ENCODE data around the gene CEP41.

Gene CEP41

DNA sequence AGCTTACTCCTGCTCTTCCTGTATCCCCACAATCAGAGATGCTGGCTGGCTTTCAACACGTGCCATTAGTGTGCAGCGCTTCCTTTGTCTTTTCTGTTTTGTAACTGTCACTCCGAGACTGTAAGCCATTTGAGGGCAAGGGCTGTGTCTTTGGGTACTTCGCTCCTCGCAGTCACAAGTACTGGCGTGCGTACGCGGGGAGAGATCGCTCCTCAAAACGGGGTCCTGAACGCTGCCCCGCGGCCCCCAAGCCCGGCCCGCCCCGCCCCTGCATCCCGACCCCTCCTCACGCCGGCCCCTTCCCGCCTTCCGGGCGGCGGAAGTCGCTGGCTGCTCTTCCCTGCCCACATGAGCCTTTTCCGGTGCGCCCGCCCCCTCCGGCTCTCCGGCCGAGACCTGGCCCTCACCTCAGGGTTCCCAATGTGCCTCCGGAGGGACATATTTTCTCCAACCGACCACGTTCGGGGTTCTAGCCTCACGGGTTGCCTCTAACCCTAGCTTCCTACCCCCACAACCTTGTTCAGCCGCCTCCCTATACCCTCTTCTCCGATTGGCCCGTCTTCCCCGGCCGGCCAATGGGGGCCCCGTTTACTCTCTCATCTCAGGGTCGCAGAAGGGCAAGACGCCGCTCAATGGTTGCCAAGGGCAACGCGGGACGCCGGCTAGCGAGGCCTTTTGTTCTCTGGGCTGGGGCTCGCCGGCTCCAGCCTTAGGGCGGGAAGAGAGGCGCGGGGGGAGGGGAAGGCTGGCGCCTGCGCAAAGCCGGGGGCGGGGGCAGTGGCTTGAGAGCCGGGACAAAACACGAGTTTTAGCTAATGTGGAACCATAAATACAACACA, at the start of gene CEP41:
CEP41 (minus strand) TSS at position 490 of the 839 bp plus-strand sequence; CDS start at position 440, 50 bp downstream.
- Histone ChIP-seq H3F3A (ENCODE audit: insufficient read depth, low read length) (0 out of 2 replicates have a peak, but pooled peaks cover 5% of the 10 kb centered on the region), H3K9me3 (replicated peaks; ENCODE audit: insufficient read depth, low read length) (no peaks in the 10 kb centered on the region), H2AFZ (ENCODE audit: low read length) (peak within 1 kb of the TSS; percentile 96), H3K9me2 (replicated peaks; ENCODE audit: insufficient read depth, low read length) (no peaks in the 10 kb centered on the region), H3K9ac (ENCODE audit: low read length) (peak within 1 kb of the TSS; percentile 75), H3K27ac (ENCODE audit: low read length) (peak within 1 kb of the TSS; percentile 61; the same call in 1 of the 2 replicates), H4K20me1 (ENCODE audit: insufficient read depth, low read length) (no peaks in the 10 kb centered on the region), H3K4me2 (ENCODE audit: low read depth, low read length) (peak within 1 kb of the TSS; percentile 85), H3K4me1 (ENCODE audit: low read length) (peaks cover 9% of the 10 kb centered on the region), H3K79me2 (ENCODE audit: low read length) (no peaks in the 10 kb centered on the region), H3K36me3 (replicated peaks; ENCODE audit: insufficient read depth, low read length) (no peaks in the 10 kb centered on the region), H3K27me3 (replicated peaks; ENCODE audit: insufficient read depth, low read length) (no peaks in the 10 kb centered on the region), H3K4me3 (ENCODE audit: low read length) (peak within 1 kb of the TSS; percentile 78)
- DNase-seq, result peak; percentile 99
- TF ChIP-seq, protein P1, sequence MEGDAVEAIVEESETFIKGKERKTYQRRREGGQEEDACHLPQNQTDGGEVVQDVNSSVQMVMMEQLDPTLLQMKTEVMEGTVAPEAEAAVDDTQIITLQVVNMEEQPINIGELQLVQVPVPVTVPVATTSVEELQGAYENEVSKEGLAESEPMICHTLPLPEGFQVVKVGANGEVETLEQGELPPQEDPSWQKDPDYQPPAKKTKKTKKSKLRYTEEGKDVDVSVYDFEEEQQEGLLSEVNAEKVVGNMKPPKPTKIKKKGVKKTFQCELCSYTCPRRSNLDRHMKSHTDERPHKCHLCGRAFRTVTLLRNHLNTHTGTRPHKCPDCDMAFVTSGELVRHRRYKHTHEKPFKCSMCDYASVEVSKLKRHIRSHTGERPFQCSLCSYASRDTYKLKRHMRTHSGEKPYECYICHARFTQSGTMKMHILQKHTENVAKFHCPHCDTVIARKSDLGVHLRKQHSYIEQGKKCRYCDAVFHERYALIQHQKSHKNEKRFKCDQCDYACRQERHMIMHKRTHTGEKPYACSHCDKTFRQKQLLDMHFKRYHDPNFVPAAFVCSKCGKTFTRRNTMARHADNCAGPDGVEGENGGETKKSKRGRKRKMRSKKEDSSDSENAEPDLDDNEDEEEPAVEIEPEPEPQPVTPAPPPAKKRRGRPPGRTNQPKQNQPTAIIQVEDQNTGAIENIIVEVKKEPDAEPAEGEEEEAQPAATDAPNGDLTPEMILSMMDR (IDR thresholded peaks at IDR 0.05; ENCODE audit: low read length), result no peak
- TF ChIP-seq EZH2 (optimal IDR thresholded peaks at IDR 0.05; ENCODE audit: low read depth, low read length), result no peak
- TF ChIP-seq EZH2phosphoT487 (IDR thresholded peaks at IDR 0.05; ENCODE audit: low read length), result no peak

- TF ChIP-seq EZH2phosphoT487 (IDR thresholded peaks at IDR 0.05; ENCODE audit: low read length) (no peak), EZH2 (optimal IDR thresholded peaks at IDR 0.05; ENCODE audit: low read depth, low read length) (no peak)
- TF ChIP-seq, protein P1 (IDR thresholded peaks at IDR 0.05; ENCODE audit: low read length), result no peak
- Histone ChIP-seq H3K36me3 (replicated peaks; ENCODE audit: insufficient read depth, low read length) (no peaks in the 10 kb centered on the region), H3K27me3 (replicated peaks; ENCODE audit: insufficient read depth, low read length) (peaks cover 11% of the 10 kb centered on the region), H3K4me1 (ENCODE audit: low read length) (peaks cover 5% of the 10 kb centered on the region), H3K9me3 (replicated peaks; ENCODE audit: insufficient read depth, low read length) (0 out of 2 replicates have a peak, but pooled peaks cover 6% of the 10 kb centered on the region), H3K4me3 (ENCODE audit: low read length) (0 out of 2 replicates have a peak overlapping the region, but pooled peaks have one; percentile 39), H3K9ac (ENCODE audit: low read length) (no peak overlapping the region), H3F3A (ENCODE audit: insufficient read depth, low read length) (0 out of 2 replicates have a peak, but pooled peaks cover 5% of the 10 kb centered on the region), H2AFZ (ENCODE audit: low read length) (no peak overlapping the region), H3K27ac (ENCODE audit: low read length) (no peak overlapping the region), H3K9me2 (replicated peaks; ENCODE audit: insufficient read depth, low read length) (no peaks in the 10 kb centered on the region), H3K4me2 (ENCODE audit: low read depth, low read length) (peak overlapping the region; percentile 71; the same call in 1 of the 2 replicates), H3K79me2 (ENCODE audit: low read length) (no peaks in the 10 kb centered on the region), H4K20me1 (ENCODE audit: insufficient read depth, low read length) (no peaks in the 10 kb centered on the region)
- no peak for DNase-seq
These were observed 49.5 kb upstream of the CEP41 start for GRCh38 chr7:130490311-130490791.

- no peaks in the 10 kb centered on the region for H4K20me1 ChIP-seq (ENCODE audit: insufficient read depth, low read length)
- H3K9me3 ChIP-seq (replicated peaks; ENCODE audit: insufficient read depth, low read length), result 0 out of 2 replicates have a peak, but pooled peaks cover 6% of the 10 kb centered on the region
- 0 out of 2 replicates have a peak, but pooled peaks cover 5% of the 10 kb centered on the region for H3F3A ChIP-seq (ENCODE audit: insufficient read depth, low read length)
- no peak overlapping the region for H2AFZ ChIP-seq (ENCODE audit: low read length)
- no peak overlapping the region for H3K4me2 ChIP-seq (ENCODE audit: low read depth, low read length)
- no peak overlapping the region for H3K9ac ChIP-seq (ENCODE audit: low read length)
- no peak overlapping the region for H3K4me3 ChIP-seq (ENCODE audit: low read length)
- no peaks in the 10 kb centered on the region for H3K79me2 ChIP-seq (ENCODE audit: low read length)
- peaks cover 11% of the 10 kb centered on the region for H3K27me3 ChIP-seq (replicated peaks; ENCODE audit: insufficient read depth, low read length)
- H3K36me3 ChIP-seq (replicated peaks; ENCODE audit: insufficient read depth, low read length), result no peaks in the 10 kb centered on the region
- H3K9me2 ChIP-seq (replicated peaks; ENCODE audit: insufficient read depth, low read length), result no peaks in the 10 kb centered on the region
- DNase-seq, result no peak
- H3K4me1 ChIP-seq (ENCODE audit: low read length), result peaks cover 5% of the 10 kb centered on the region
- TF ChIP-seq EZH2 (optimal IDR thresholded peaks at IDR 0.05; ENCODE audit: low read depth, low read length) (no peak), EZH2phosphoT487 (IDR thresholded peaks at IDR 0.05; ENCODE audit: low read length) (no peak)
- TF ChIP-seq, protein P1 (IDR thresholded peaks at IDR 0.05; ENCODE audit: low read length), result no peak
- H3K27ac ChIP-seq (ENCODE audit: low read length), result no peak overlapping the region
These were observed 48.5 kb upstream of the CEP41 start for GRCh38 chr7:130489140-130489983.
